Spleen (tissue), 7 donors: ENCODE data around the gene PHF21B.

ENCODE experiments used
- POLR2A ChIP-seq, 3 donors: fragments of 450-650 bp; IDR thresholded peaks; one replicate each; pipeline ENCODE4 v1.5.1; 2017; ENCODE audit warnings: antibody characterized with exemption in 3 of 3, mild to moderate bottlenecking in 1 of 3
- TF ChIP-seq, protein P1 (sequence below), 11 experiments: fragments of 200-600 bp in 7 of 11; fragments of 450-650 bp in 4 of 11; sonication (generic) in 4 of 11; IDR thresholded peaks in 8 of 11; conservative IDR thresholded peaks in 3 of 11; 1 replicate in 7 of 11; 2 replicates in 4 of 11; pipeline versions ENCODE4 v1.4.0 to v1.8.0; 2016 to 2021; ENCODE audit warnings: antibody characterized with exemption in 11 of 11, inconsistent platforms in 4 of 11, mild to moderate bottlenecking in 1 of 11
- donor health status: DM: no; HTN: no; CAD: no; lungs with moderate emphysema.
- donor health status: DM: no; HTN: no; CAD: no.
- donor health status: DM: no; HTN: no; CAD: no.

DNA sequence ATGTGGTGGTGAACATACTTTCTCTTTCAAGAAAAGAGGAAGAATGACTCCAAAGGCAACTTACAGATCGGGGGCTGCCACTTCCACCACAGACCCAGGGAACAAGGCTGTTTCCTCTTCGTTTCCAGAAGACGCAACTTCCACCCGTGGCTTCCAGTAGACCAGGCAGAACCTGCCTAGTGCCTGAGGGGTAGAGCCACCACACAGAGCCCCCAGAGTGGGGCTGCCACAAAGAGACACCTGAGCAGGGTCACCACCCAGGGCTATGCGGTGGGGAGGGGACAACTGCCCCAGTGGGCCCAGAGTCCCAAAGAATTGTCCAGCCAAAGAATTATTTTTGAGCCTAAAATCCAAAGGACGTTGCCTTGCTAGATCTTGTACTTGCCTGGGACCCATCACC, 16.7 kb upstream of the PHF21B start:
- TF ChIP-seq, protein P1, sequence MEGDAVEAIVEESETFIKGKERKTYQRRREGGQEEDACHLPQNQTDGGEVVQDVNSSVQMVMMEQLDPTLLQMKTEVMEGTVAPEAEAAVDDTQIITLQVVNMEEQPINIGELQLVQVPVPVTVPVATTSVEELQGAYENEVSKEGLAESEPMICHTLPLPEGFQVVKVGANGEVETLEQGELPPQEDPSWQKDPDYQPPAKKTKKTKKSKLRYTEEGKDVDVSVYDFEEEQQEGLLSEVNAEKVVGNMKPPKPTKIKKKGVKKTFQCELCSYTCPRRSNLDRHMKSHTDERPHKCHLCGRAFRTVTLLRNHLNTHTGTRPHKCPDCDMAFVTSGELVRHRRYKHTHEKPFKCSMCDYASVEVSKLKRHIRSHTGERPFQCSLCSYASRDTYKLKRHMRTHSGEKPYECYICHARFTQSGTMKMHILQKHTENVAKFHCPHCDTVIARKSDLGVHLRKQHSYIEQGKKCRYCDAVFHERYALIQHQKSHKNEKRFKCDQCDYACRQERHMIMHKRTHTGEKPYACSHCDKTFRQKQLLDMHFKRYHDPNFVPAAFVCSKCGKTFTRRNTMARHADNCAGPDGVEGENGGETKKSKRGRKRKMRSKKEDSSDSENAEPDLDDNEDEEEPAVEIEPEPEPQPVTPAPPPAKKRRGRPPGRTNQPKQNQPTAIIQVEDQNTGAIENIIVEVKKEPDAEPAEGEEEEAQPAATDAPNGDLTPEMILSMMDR (IDR thresholded peaks at IDR 0.05 in 8 of 11, conservative IDR thresholded peaks at IDR 0.05 in 3 of 11): no peak
- TF ChIP-seq POLR2A (IDR thresholded peaks at IDR 0.05): no peak
